Measurements from ENCODE around the gene S100A8.

S100A8 gene

GRCh38 chr1:153390938-153391710, at the start of gene S100A8:
S100A8 (minus strand) TSS chr1:153391073; CDS start chr1:153390535, 538 bp downstream.
- Histone ChIP-seq H2AFZ (ENCODE audit: low read depth, low read length) (no peak within 1 kb of the TSS), H3K36me3 (replicated peaks; ENCODE audit: low read depth, low read length) (no peaks in the 10 kb centered on the region), H3K9ac (ENCODE audit: low read length) (no peak within 1 kb of the TSS), H3K9me3 (ENCODE audit: insufficient read depth, low read length) (no peaks in the 10 kb centered on the region), H4K20me1 (ENCODE audit: insufficient read depth, low read length) (no peaks in the 10 kb centered on the region), H3K4me3 (ENCODE audit: low read length) (no peak within 1 kb of the TSS), H3K27me3 (ENCODE audit: low read depth, low read length) (peaks cover 84% of the 10 kb centered on the region), H3K79me2 (ENCODE audit: low read length) (no peaks in the 10 kb centered on the region), H3K27ac (ENCODE audit: low read length) (no peak within 1 kb of the TSS), H3K4me2 (ENCODE audit: low read length) (no peak within 1 kb of the TSS), H3K4me1 (ENCODE audit: low read length) (no peaks in the 10 kb centered on the region)
- TF ChIP-seq EZH2phosphoT487 (IDR thresholded peaks at IDR 0.05; ENCODE audit: low read depth): no peak
- TF ChIP-seq, protein P1, sequence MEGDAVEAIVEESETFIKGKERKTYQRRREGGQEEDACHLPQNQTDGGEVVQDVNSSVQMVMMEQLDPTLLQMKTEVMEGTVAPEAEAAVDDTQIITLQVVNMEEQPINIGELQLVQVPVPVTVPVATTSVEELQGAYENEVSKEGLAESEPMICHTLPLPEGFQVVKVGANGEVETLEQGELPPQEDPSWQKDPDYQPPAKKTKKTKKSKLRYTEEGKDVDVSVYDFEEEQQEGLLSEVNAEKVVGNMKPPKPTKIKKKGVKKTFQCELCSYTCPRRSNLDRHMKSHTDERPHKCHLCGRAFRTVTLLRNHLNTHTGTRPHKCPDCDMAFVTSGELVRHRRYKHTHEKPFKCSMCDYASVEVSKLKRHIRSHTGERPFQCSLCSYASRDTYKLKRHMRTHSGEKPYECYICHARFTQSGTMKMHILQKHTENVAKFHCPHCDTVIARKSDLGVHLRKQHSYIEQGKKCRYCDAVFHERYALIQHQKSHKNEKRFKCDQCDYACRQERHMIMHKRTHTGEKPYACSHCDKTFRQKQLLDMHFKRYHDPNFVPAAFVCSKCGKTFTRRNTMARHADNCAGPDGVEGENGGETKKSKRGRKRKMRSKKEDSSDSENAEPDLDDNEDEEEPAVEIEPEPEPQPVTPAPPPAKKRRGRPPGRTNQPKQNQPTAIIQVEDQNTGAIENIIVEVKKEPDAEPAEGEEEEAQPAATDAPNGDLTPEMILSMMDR (IDR thresholded peaks at IDR 0.05; ENCODE audit: low read depth, low read length): no peak

DNA sequence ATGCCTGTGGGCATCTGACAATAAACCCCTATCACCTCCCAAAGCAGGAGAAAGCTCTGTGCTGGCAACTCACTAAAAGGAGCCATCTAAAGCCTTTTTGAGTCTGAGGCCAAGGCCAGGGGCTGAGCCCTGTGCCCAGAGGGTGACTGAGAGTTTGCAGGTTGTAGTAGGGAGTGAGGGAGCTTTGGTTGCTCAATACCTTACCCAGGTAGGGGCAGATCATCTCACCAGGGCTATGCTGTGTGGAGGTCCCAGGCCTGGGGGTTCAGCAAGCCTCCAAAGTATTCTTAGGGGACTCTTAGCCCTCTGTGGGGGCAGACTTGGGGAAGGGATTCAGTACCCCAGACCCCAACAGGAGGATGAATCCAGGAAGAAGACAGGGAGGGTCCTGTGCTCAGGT, 48.4 kb upstream of the S100A8 start:
- Histone ChIP-seq H3K4me2 (ENCODE audit: low read length) (no peak overlapping the region), H4K20me1 (ENCODE audit: insufficient read depth, low read length) (no peaks in the 10 kb centered on the region)

DNA sequence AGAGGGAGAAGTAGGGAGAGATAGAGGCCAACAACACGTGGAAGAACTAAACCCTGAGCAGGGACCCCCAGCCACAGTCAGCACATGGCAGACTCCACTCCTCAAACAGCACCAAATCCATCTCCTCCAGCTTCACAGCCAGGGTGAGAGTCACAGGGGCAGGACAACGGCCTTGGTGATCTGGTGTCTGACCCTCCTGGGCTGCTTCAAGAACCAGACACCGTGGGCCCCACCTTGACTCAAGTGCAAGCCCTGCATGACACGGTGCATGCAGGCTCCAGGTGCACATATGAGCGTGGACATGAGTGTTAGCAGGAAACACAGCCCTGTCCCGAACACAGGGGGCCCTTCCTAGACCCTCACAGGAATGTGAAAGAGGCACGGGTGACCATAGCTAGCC, 47.7 kb upstream of the S100A8 start:
- H2AFZ ChIP-seq (ENCODE audit: low read depth, low read length): no peak overlapping the region
- no peak overlapping the region for H3K4me3 ChIP-seq (ENCODE audit: low read length)
- no peak overlapping the region for H3K27ac ChIP-seq (ENCODE audit: low read length)
- H3K9me3 ChIP-seq (ENCODE audit: insufficient read depth, low read length): no peaks in the 10 kb centered on the region
- no peak overlapping the region for H3K4me2 ChIP-seq (ENCODE audit: low read length)
- H4K20me1 ChIP-seq (ENCODE audit: insufficient read depth, low read length): no peaks in the 10 kb centered on the region
- no peaks in the 10 kb centered on the region for H3K79me2 ChIP-seq (ENCODE audit: low read length)
- H3K4me1 ChIP-seq (ENCODE audit: low read length): no peaks in the 10 kb centered on the region
- no peaks in the 10 kb centered on the region for H3K36me3 ChIP-seq (replicated peaks; ENCODE audit: low read depth, low read length)
- peaks cover 61% of the 10 kb centered on the region for H3K27me3 ChIP-seq (ENCODE audit: low read depth, low read length)
- H3K9ac ChIP-seq (ENCODE audit: low read length): no peak overlapping the region
- no peak for TF ChIP-seq EZH2phosphoT487 (IDR thresholded peaks at IDR 0.05; ENCODE audit: low read depth)

More for the DNA sequence above, 48.4 kb upstream of the S100A8 start:
- Histone ChIP-seq H3K27me3 (ENCODE audit: low read depth, low read length) (peaks cover 59% of the 10 kb centered on the region), H3K4me3 (ENCODE audit: low read length) (no peak overlapping the region), H3K9me3 (ENCODE audit: insufficient read depth, low read length) (no peaks in the 10 kb centered on the region), H3K9ac (ENCODE audit: low read length) (no peak overlapping the region), H3K36me3 (replicated peaks; ENCODE audit: low read depth, low read length) (no peaks in the 10 kb centered on the region), H2AFZ (ENCODE audit: low read depth, low read length) (no peak overlapping the region), H3K27ac (ENCODE audit: low read length) (no peak overlapping the region), H3K79me2 (ENCODE audit: low read length) (no peaks in the 10 kb centered on the region), H3K4me1 (ENCODE audit: low read length) (no peaks in the 10 kb centered on the region)
- TF ChIP-seq, protein P1 (IDR thresholded peaks at IDR 0.05; ENCODE audit: low read depth, low read length): no peak
- no peak for TF ChIP-seq EZH2phosphoT487 (IDR thresholded peaks at IDR 0.05; ENCODE audit: low read depth)

- Histone ChIP-seq H4K20me1 (ENCODE audit: insufficient read depth, low read length) (no peaks in the 10 kb centered on the region), H3K79me2 (ENCODE audit: low read length) (no peaks in the 10 kb centered on the region), H3K9me3 (ENCODE audit: insufficient read depth, low read length) (no peaks in the 10 kb centered on the region), H3K36me3 (replicated peaks; ENCODE audit: low read depth, low read length) (no peaks in the 10 kb centered on the region), H3K4me3 (ENCODE audit: low read length) (no peak overlapping the region), H3K4me1 (ENCODE audit: low read length) (no peaks in the 10 kb centered on the region), H3K27ac (ENCODE audit: low read length) (no peak overlapping the region), H3K9ac (ENCODE audit: low read length) (no peak overlapping the region), H3K4me2 (ENCODE audit: low read length) (no peak overlapping the region), H3K27me3 (ENCODE audit: low read depth, low read length) (peaks cover 67% of the 10 kb centered on the region), H2AFZ (ENCODE audit: low read depth, low read length) (no peak overlapping the region)
- no peak for TF ChIP-seq EZH2phosphoT487 (IDR thresholded peaks at IDR 0.05; ENCODE audit: low read depth)
- TF ChIP-seq, protein P1 (IDR thresholded peaks at IDR 0.05; ENCODE audit: low read depth, low read length): no peak
Measured at GRCh38 chr1:153437236-153437635, 46.4 kb upstream of the S100A8 start.

Measured in OCI-LY3 (cell line).